NCI-H2196 treated with DMSO at 0.1 percent for 48 hours (cell line): ENCODE data around the gene GPC5.
"Not testable (repeated sequence)": the region's sequence is repeated elsewhere in the genome, so short reads cannot be mapped to it uniquely, and the experiment has no call there.

Source experiments
- DNase-seq: peaks from one replicate; lab custom pipeline; 2025; ENCODE audit not compliant: unreplicated experiment; lab: John Stamatoyannopoulos, UW

The GPC5 gene

GRCh38 chr13:91368676-91369440, 29.6 kb upstream of the GPC5 start:
- DNase-seq, result no peak

GRCh38 chr13:91369441-91369831, 29.0 kb upstream of the GPC5 start:
- DNase-seq, result no peak

- DNase-seq, result no peak
These were observed 27.9 kb upstream of the GPC5 start for GRCh38 chr13:91370501-91370900.

- no peak for DNase-seq
These were observed 25.5 kb upstream of the GPC5 start for GRCh38 chr13:91372911-91373310.

- no peak for DNase-seq
These were observed 23.2 kb upstream of the GPC5 start for GRCh38 chr13:91375116-91375729.

GRCh38 chr13:91381371-91381770, 17.1 kb upstream of the GPC5 start:
- no peak for DNase-seq

DNA sequence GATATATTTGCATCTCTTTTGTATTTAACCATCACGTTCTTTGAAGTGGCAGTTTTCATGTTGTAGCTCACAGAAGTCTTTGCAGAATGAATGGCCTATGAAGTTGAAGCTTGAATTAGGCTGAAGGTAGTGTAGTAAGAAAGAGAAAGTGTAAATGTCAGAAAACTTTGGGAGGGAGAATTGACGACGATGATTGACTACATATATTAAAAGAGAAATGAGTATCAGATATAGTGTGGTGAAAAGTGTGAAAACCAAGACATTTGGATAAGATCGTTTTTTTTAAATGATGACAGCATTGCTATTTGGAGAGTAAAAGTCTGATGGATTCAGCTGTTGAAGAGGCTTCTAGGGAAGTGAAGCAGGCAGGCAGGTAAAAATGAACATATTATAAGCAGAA, 14.6 kb upstream of the GPC5 start:
- DNase-seq, result no peak

- DNase-seq, result no peak
These were observed 13.5 kb upstream of the GPC5 start for GRCh38 chr13:91384896-91385295.

- DNase-seq, result no peak
These were observed 9.2 kb upstream of the GPC5 start for GRCh38 chr13:91389186-91389585.

DNA sequence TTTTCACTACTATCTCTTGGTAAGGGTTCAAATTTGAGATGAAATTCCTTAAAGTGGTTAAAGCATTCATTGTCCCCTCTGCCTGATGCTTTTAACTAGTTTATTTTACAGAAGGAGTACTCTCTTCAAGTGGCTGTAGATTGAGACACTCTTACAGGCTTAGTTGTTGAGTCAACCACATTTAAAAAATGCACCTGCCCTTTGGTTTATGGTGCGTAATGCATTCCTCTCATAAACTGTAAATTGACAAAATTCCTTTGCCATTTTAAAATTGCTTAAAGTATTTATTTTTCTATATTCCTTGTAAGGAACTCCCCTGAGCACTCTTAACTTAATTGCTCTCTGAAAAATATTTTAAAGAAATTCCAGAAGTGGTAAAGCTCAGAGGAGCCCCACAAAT, 826 bp upstream of the GPC5 start:
- DNase-seq, result no peak

DNA sequence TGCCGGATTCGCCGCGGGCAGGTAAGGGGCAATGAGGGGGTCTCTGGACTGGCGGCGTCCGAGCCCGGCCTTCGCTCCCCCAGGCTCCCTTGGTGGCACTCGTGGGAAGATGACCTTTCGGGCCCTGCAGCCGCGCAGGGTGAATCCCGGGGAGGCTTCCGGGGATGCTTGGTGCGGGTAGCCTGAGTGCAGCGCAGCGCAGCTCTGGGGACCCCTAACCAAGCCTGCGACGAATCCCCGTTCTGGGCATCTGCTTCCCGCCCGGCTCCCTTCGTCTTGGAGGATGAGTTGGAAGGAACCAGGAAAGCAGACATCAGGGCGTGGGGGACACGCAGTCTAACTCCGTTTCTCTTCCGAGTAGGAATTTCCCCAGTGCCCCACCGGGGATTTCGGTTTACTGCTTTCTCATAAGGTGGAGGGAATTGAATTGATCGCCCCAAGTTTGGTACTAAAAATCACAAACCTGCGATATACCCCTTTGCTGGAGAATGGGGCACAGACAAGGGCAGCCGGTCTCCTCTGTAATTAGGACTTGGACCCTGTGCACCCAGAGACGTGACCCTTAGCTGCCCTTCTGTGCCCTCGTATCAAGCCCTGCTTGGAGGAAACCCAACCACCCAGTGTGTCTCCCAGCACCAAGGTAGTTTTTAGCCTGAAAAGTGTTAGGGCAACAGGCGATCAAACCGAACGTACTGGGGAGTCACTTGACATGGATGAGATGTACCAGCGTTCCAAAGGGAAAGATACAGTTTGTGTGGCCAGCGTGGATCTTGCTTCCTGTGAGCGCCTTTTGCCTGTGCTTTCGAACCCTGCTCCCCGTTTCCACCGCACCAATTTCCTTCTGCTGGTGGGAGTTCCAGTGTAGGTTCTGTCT, 1.0 kb downstream of the GPC5 start:
- no peak for DNase-seq

GRCh38 chr13:91400063-91400399, 1.6 kb downstream of the GPC5 start:
- no peak for DNase-seq

GRCh38 chr13:91400671-91401070, 2.2 kb downstream of the GPC5 start:
- DNase-seq, result no peak

DNA sequence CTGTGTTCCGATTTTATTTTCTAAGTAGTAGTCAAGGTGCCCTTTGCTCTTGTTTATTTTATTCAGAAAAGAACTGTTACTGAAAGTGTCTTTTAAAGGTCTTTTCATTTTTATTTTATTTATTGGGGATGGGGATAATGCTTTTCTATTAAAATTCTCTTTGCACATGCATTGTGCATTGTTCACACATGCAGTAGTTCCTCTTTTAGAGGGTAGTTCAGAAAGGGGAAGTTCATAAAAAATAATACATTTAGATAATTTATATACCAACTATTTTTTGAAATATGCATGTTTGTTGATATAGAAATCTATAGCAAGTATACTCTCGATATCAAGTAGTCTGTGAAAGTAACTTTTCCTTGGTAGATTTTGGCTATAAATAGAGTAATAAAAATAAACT, 3.5 kb downstream of the GPC5 start:
- DNase-seq, result no peak

DNA sequence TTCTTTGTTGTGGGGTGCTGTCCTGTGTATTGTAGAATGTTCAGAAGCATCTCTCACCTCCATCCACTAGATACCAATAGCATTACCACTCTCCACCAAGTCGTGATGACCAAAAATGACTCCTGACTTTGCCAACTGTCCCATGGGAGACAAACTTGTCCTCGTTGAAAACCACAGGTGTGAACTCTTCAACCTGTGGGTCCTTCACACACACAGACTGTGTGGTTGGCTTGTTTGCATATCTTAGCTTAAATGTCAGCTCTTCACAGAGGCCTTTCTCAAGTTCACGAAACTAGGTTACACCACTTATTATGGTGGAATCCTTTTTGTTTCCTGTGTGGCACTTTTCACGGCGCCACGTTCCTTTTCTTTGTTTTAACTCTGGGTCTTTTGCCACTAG, 6.8 kb downstream of the GPC5 start:
- DNase-seq, result no peak

DNA sequence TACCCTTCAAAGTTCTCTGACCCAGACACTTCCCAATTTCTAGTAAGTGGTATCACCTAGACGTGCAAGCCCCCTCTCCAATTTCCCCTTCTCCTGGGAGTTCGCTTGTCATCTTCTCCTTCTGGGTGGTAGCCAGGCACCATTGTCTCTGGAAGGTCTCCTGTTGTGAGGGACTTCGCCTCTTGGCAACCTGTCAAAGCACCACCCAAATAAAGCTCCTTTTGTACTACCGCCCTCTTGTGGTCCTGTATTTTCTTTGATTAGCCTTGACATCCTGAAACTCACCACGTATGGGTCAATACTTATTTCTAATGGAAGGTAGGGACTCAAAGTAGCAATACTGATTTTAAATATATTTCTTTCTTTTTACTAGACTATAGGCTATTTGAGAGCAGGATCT, 8.2 kb downstream of the GPC5 start:
- no peak for DNase-seq

- DNase-seq, result no peak
These were observed 10.6 kb downstream of the GPC5 start for GRCh38 chr13:91408971-91409370.

GRCh38 chr13:91416579-91416978, 18.2 kb downstream of the GPC5 start:
- not testable (repeated sequence) for DNase-seq

- no peak for DNase-seq
These were observed 19.4 kb downstream of the GPC5 start for GRCh38 chr13:91417660-91418325.

DNA sequence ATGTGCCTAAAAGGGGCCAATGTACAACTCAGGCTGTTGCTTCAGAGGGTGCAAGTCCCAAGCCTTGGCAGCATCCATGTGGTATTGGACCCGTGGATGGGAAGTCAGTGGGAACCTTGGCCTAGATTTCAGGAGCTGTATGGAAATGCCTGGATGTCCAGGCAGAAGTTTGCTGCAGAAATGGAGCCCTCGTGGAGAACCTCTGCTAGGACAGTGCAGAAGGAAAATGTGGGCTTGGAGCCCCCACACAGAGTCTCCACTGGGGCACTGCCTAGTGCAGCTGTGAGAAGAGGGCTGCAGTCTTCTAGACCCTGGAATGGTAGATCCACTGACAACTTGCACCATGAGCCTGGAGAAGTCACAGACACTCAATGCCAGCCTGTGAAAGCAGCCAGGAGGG, 28.5 kb downstream of the GPC5 start:
- no peak for DNase-seq

- not testable (repeated sequence) for DNase-seq
These were observed 40.3 kb downstream of the GPC5 start for GRCh38 chr13:91438674-91439073.

GRCh38 chr13:91450913-91451312, 52.5 kb downstream of the GPC5 start:
- no peak for DNase-seq
